ENCODE results near the gene PALMD. TPM values are rescaled to one million over a fixed set of nuclear protein-coding genes. Genes with fewer than 3 reads are reported as not detected.

Gene PALMD
- total RNA-seq, 1 donor from 2014 or later: 0.17 TPM

GRCh38 chr1:99676876-99677275, 31.0 kb downstream of the PALMD start:
- Histone ChIP-seq H3K36me3 (ENCODE audit: control insufficient read depth, insufficient read depth, low read length) (no peaks in the 10 kb centered on the region), H3K4me3 (ENCODE audit: low read depth, low read length) (no peak overlapping the region), H3K27me3 (ENCODE audit: control insufficient read depth, insufficient read depth, low read length) (no peaks in the 10 kb centered on the region)
- no peak for DNase-seq (ENCODE audit: low read depth)
- TF ChIP-seq CTCF (IDR thresholded peaks at IDR 0.05; ENCODE audit: insufficient read depth, low read length, poor library complexity, severe bottlenecking): no peak

- no peak for TF ChIP-seq CTCF (IDR thresholded peaks at IDR 0.05; ENCODE audit: insufficient read depth, low read length, poor library complexity, severe bottlenecking)
- H3K4me3 ChIP-seq (ENCODE audit: low read depth, low read length): no peak overlapping the region
- H3K36me3 ChIP-seq (ENCODE audit: control insufficient read depth, insufficient read depth, low read length): no peaks in the 10 kb centered on the region
- no peak for DNase-seq (ENCODE audit: low read depth)
- H3K27me3 ChIP-seq (ENCODE audit: control insufficient read depth, insufficient read depth, low read length): no peaks in the 10 kb centered on the region
These were observed 31.5 kb downstream of the PALMD start for GRCh38 chr1:99677416-99677815.

GRCh38 chr1:99680270-99680669, 34.4 kb downstream of the PALMD start:
- Histone ChIP-seq H3K36me3 (ENCODE audit: control insufficient read depth, insufficient read depth, low read length) (no peaks in the 10 kb centered on the region), H3K27me3 (ENCODE audit: control insufficient read depth, insufficient read depth, low read length) (no peaks in the 10 kb centered on the region), H3K4me3 (ENCODE audit: low read depth, low read length) (no peak overlapping the region)
- DNase-seq (ENCODE audit: low read depth): no peak
- no peak for TF ChIP-seq CTCF (IDR thresholded peaks at IDR 0.05; ENCODE audit: insufficient read depth, low read length, poor library complexity, severe bottlenecking)

GRCh38 chr1:99681583-99681982, 35.7 kb downstream of the PALMD start:
- no peak for DNase-seq (ENCODE audit: low read depth)
- no peak for TF ChIP-seq CTCF (IDR thresholded peaks at IDR 0.05; ENCODE audit: insufficient read depth, low read length, poor library complexity, severe bottlenecking)
- Histone ChIP-seq H3K36me3 (ENCODE audit: control insufficient read depth, insufficient read depth, low read length) (no peaks in the 10 kb centered on the region), H3K4me3 (ENCODE audit: low read depth, low read length) (no peak overlapping the region), H3K27me3 (ENCODE audit: control insufficient read depth, insufficient read depth, low read length) (no peaks in the 10 kb centered on the region)

- no peak for DNase-seq (ENCODE audit: low read depth)
- TF ChIP-seq CTCF (IDR thresholded peaks at IDR 0.05; ENCODE audit: insufficient read depth, low read length, poor library complexity, severe bottlenecking): no peak
- H3K4me3 ChIP-seq (ENCODE audit: low read depth, low read length): no peak overlapping the region
- H3K36me3 ChIP-seq (ENCODE audit: control insufficient read depth, insufficient read depth, low read length): no peaks in the 10 kb centered on the region
- H3K27me3 ChIP-seq (ENCODE audit: control insufficient read depth, insufficient read depth, low read length): no peaks in the 10 kb centered on the region
These were observed 36.4 kb downstream of the PALMD start for GRCh38 chr1:99682291-99682751.

GRCh38 chr1:99685516-99686180, 39.7 kb downstream of the PALMD start:
- TF ChIP-seq CTCF (IDR thresholded peaks at IDR 0.05; ENCODE audit: insufficient read depth, low read length, poor library complexity, severe bottlenecking): peak; percentile 57
- Histone ChIP-seq H3K36me3 (ENCODE audit: control insufficient read depth, insufficient read depth, low read length) (no peaks in the 10 kb centered on the region), H3K27me3 (ENCODE audit: control insufficient read depth, insufficient read depth, low read length) (no peaks in the 10 kb centered on the region), H3K4me3 (ENCODE audit: low read depth, low read length) (no peak overlapping the region)
- no peak for DNase-seq (ENCODE audit: low read depth)

Data from kidney epithelial cell (primary cell).